Fibroblast of skin of left quadriceps (primary cell): ENCODE data around the gene TMEM168.

Source experiments
- DNase-seq, 2 experiments: peaks; one replicate each; pipeline ENCODE4 v3.0.0-alpha.2; 2013; ENCODE audit warnings: low read depth in 2 of 2

The TMEM168 gene

DNA sequence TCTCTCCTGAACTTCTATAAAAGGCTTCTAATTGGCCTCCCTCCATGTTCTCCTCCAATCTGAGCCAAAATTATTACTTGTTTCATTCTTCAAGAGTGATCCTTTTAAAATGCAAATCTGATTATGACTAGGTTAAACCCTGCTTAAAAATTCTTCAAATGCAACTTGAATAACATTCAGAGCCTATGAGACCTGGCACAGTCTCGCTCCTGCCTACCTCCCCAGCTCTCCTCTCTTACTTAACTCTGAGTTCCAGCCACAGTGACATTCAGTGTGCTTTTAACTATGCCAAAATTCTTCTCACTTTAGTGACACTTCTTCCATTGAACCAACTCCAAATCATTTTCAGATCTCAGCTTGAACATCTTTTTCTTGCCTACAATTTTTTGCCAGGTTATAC is 68.8 kb downstream of the TMEM168 start:
- no peak for DNase-seq

GRCh38 chr7:112715525-112715924 is 74.7 kb downstream of the TMEM168 start:
- no peak for DNase-seq

DNA sequence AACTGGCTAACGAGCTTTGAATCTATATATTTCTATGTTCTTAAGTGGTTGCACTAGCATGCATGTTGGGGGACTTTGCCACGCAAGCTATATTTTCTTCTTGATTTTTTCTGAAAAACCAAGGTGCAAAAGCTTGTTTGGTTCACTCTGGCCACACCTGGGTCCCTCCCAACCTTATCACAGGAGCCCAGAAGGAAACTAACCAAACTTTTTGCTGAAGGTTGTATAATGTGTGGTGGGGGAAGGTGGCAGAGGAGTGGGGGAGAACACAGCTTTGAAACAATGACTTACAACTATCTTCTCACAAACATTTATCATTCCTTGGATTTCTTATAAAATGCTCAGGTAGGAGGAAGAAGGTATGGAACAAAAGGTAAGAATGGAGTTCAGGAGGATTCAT is 75.3 kb downstream of the TMEM168 start:
- DNase-seq = no peak
